Measurements from ENCODE around the gene MND1.
A peak's percentile ranks its signal among the peaks of the same experiment; 100 is the strongest.
"Not testable (repeated sequence)": the region's sequence is repeated elsewhere in the genome, so short reads cannot be mapped to it uniquely, and the experiment has no call there.

Gene MND1

DNA sequence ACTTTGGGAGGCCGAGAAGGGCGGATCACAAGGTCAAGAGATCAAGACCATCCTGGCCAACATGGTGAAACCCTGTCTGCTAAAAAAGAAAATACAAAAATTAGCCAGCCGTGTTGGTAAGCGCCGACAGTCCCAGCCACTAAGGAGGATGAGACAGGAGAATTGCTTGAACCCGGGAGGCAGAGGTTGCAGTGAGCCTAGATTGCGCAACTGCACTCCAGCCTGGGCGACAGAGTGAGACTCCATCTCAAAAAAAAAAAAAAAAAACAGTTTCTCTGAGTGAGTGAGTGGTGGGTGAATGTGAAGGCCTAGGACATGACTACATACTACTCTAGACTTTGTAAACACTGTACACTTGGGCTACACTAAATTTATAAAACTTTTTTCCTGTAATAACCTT, 72.0 kb downstream of the MND1 start:
- H4K20me1 ChIP-seq, H3K27me3 ChIP-seq, H3K9me3 ChIP-seq, H3K27ac ChIP-seq, H3K4me1 ChIP-seq, H3K4me3 ChIP-seq, H3K4me2 ChIP-seq, H3K9ac ChIP-seq: not testable (repeated sequence)
- peaks cover 52% of the 10 kb centered on the region for H3K36me3 ChIP-seq
- peak; percentile 77 for TF ChIP-seq Cebpa-rat (IDR thresholded peaks at IDR 0.05)

DNA sequence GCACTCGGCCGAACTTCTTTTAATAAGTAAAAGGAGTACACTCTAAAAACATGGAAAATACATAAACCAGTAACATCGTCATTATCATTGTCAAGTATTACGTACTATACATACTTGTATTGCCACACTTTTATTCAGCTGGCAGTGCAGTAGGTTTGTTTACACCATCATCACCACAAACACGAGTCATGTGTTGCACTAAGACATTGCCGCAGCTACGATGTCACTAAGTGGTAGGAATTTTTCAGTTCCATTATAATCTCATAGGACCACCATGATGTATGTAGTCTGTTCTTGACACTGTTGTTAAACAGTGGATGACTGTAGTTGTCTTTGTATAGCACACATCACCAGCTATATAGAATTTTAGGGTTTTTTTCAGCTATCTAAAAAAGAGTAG, 73.6 kb downstream of the MND1 start:
- no peaks in the 10 kb centered on the region for H4K20me1 ChIP-seq
- no peaks in the 10 kb centered on the region for H3K27me3 ChIP-seq
- no peaks in the 10 kb centered on the region for H3K9me3 ChIP-seq
- no peak overlapping the region for H3K4me2 ChIP-seq
- TF ChIP-seq Cebpa-rat (IDR thresholded peaks at IDR 0.05): no peak
- H3K36me3 ChIP-seq: peaks cover 38% of the 10 kb centered on the region
- H3K4me1 ChIP-seq: peaks cover 8% of the 10 kb centered on the region
- H3K9ac ChIP-seq: no peak overlapping the region
- H3K4me3 ChIP-seq: no peak overlapping the region
- no peak overlapping the region for H3K27ac ChIP-seq

DNA sequence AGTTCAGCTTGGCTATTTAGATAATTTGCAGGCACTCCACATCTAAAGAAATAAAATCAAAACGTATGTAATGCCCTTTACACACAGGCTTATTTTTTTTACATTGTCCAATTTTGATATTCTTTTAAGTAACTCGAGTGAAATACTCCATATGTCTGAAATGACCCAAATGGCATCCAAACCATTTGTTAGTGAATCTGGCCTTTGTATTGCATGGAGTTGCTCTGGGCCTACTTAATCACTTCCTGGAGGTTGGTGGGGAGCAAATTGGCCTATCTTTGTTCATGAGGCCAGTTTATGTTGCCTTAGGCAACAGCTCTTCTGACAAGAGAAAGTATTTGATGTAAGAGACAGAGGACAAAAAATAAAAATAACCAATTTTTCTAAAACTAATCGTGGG, 74.1 kb downstream of the MND1 start:
- Histone ChIP-seq H3K9me3 (0 out of 2 replicates have a peak, but pooled peaks cover 3% of the 10 kb centered on the region), H3K27me3 (no peaks in the 10 kb centered on the region), H4K20me1 (no peaks in the 10 kb centered on the region), H3K4me3 (no peak overlapping the region), H3K27ac (no peak overlapping the region), H3K4me2 (no peak overlapping the region), H3K36me3 (peaks cover 33% of the 10 kb centered on the region), H3K4me1 (peaks cover 4% of the 10 kb centered on the region), H3K9ac (no peak overlapping the region)
- TF ChIP-seq Cebpa-rat (IDR thresholded peaks at IDR 0.05): no peak

DNA sequence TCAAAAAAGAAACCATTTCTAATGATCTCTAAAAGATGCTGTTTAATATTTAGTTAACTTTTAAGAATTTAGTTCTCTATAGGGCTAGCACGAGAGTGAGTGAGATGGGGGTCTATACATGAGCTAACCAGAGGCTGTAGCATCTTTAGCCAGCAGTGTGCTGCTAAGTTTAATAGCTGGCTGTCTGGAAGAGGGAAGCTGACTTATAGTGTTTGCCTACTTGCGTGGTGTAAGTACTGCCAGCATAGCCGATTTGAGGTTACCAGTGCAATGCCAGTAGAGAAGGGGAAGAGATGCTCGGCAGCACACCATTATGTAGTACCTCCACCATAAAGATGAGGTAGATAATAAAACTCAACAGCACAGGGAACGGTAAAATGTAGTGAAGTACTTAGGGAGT, 74.5 kb downstream of the MND1 start:
- H3K4me2 ChIP-seq: no peak overlapping the region
- H3K4me1 ChIP-seq: no peaks in the 10 kb centered on the region
- no peaks in the 10 kb centered on the region for H3K27me3 ChIP-seq
- H3K27ac ChIP-seq: no peak overlapping the region
- H3K9ac ChIP-seq: no peak overlapping the region
- no peak overlapping the region for H3K4me3 ChIP-seq
- 0 out of 2 replicates have a peak, but pooled peaks cover 4% of the 10 kb centered on the region for H3K9me3 ChIP-seq
- H4K20me1 ChIP-seq: no peaks in the 10 kb centered on the region
- peaks cover 29% of the 10 kb centered on the region for H3K36me3 ChIP-seq
- TF ChIP-seq Cebpa-rat (IDR thresholded peaks at IDR 0.05): no peak

DNA sequence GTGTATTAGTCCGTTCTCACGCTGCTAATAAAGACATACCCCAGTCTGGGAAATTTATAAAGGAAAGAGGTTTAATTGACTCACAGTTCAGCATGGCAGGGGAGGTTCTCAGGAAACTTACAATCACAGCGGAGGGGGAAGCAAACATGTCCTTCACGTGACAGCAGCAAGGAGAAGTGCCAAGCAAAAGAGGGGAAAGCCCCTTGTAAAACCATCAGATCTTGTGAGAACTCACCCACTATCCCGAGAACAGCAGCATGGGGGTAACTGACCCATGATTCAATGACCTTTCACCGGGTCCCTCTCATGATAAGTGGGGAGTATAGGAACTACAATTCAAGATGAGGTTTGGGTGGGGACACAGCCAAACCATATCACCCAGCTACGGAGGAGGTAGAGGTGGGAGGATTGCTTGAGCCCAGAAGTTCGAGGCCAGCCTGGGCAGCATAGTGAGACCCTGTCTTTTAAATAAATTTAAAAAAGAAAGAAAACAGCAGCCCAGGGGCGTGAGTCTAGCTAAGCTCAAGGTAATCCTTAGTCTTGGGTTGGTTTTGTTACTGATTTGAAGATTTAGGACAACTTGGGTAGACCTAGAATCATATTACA, 75.3 kb downstream of the MND1 start:
- Histone ChIP-seq H3K4me2 (no peak overlapping the region), H4K20me1 (no peaks in the 10 kb centered on the region), H3K4me1 (no peaks in the 10 kb centered on the region), H3K36me3 (peaks cover 25% of the 10 kb centered on the region), H3K4me3 (no peak overlapping the region), H3K9ac (no peak overlapping the region), H3K27me3 (no peaks in the 10 kb centered on the region), H3K9me3 (0 out of 2 replicates have a peak, but pooled peaks cover 4% of the 10 kb centered on the region), H3K27ac (no peak overlapping the region)
- TF ChIP-seq Cebpa-rat (IDR thresholded peaks at IDR 0.05): no peak

DNA sequence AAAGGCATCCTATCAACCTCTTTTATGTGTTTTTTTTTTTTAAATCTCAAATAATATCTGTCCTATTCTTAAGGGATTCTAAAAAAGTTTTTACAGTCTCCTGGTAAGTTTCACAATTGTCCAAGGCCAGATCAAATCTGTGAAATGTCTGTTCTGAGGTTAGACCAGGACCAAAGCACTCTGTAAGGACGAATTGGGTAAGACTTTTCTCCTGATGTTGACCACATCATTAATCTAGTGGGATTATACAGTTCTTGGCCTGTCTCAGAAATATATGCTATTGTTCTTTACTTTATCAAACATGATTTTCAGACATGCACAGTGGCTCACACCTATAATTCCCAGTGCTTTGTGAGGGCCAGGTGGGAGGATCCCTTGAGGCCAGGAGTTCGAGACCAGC, 75.9 kb downstream of the MND1 start:
- peaks cover 19% of the 10 kb centered on the region for H3K36me3 ChIP-seq
- H3K9me3 ChIP-seq: 0 out of 2 replicates have a peak, but pooled peaks cover 4% of the 10 kb centered on the region
- no peak overlapping the region for H3K4me3 ChIP-seq
- TF ChIP-seq Cebpa-rat (IDR thresholded peaks at IDR 0.05): no peak
- no peaks in the 10 kb centered on the region for H4K20me1 ChIP-seq
- H3K9ac ChIP-seq: no peak overlapping the region
- no peak overlapping the region for H3K27ac ChIP-seq
- H3K27me3 ChIP-seq: no peaks in the 10 kb centered on the region
- H3K4me2 ChIP-seq: no peak overlapping the region
- peaks cover 1% of the 10 kb centered on the region for H3K4me1 ChIP-seq

DNA sequence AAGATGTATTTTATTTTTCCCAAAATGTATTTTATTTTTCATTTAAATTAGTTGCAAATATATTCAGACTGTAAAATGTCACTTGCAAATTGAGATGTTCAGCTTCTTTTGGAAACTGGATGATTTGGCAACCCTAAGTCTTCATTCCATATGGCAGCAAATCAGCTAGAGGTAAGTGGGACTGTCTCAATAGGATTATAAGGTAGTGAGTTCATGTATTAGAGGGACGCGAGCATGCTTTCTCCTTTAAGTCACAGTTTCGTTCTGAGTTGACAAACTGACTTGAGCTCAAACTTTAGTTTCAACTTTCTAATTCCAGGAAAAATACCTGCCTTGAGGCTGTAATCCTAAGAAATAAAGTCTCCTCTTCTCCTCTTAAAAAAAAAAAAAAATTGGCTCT, 77.5 kb downstream of the MND1 start:
- no peak overlapping the region for H3K4me2 ChIP-seq
- H3K36me3 ChIP-seq: peaks cover 7% of the 10 kb centered on the region
- TF ChIP-seq Cebpa-rat (IDR thresholded peaks at IDR 0.05): no peak
- H3K4me1 ChIP-seq: peaks cover 17% of the 10 kb centered on the region
- H3K9me3 ChIP-seq: 0 out of 2 replicates have a peak, but pooled peaks cover 4% of the 10 kb centered on the region
- no peak overlapping the region for H3K4me3 ChIP-seq
- H4K20me1 ChIP-seq: no peaks in the 10 kb centered on the region
- no peaks in the 10 kb centered on the region for H3K27me3 ChIP-seq
- H3K27ac ChIP-seq: no peak overlapping the region
- no peak overlapping the region for H3K9ac ChIP-seq

DNA sequence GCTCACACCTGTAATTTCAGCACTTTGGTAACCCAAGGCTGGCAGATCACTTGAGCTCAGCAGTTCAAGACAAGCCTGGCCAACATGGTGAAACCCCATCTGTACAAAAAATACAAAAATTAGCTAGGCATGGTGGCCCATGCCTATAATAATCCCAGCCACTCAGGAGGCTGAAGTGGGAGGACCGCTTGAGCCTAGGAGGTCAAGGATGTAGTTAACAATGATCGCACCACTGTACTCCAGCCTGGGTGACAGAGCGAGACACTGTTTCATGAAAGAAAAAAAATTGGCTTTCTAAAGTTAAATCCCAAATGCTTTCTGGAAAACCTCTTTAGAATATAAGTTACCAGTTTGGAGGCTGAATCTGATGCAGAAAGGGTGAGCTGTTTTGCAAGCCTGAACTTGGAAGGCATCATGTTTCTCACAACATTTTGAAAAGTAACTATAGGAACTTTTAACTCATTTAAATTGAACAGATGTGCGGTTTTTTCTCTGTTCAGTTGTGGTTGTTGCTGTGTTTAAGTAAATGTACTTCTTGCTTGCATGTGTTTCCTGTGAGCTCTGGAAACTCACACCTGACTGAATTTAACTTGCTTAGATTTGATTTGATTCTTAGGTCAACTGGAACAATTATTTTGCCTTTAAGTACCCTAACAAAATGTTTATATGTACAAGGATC, 81.9 kb downstream of the MND1 start:
- Histone ChIP-seq H3K4me2 (peak overlapping the region; percentile 75), H3K27ac (peak overlapping the region; percentile 53; the same call in 1 of the 2 replicates), H3K9me3 (0 out of 2 replicates have a peak, but pooled peaks cover 4% of the 10 kb centered on the region), H3K36me3 (no peaks in the 10 kb centered on the region), H4K20me1 (no peaks in the 10 kb centered on the region), H3K4me3 (no peak overlapping the region), H3K4me1 (peaks cover 61% of the 10 kb centered on the region), H3K27me3 (no peaks in the 10 kb centered on the region), H3K9ac (no peak overlapping the region)
- TF ChIP-seq Cebpa-rat (IDR thresholded peaks at IDR 0.05): no peak

DNA sequence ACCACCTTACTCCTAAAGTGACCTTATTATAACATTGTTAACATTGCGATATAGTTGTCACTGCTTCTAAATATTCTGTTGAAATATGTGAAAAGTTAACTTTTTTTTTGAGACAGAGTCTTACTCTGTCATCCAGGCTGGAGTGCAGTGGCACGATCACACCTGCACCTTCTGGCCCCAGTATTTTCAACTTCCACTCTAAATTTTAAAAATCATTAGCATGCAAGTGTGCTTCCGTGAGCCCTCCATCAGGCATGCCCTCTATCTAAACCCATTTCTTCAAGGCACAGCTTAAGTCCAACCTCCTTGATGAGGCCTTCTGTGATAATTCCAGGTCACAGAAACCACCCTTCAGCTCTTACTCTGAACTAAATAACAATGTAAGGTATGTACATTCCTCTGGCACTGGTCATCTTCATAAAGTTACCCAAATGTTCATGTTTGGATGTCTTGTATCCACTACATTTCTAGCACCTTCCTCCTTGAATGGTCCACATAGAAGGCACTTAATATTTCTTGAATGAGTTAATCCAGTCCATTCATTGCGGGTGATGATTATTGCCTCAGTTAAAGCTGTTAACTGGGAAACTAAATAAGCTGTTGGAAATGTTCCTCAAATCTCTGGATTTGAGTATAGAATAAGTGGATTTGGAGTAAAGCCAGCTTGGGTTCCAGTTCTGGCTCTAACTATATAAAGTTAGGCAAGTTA, 83.0 kb downstream of the MND1 start:
- no peaks in the 10 kb centered on the region for H3K27me3 ChIP-seq
- H3K4me3 ChIP-seq: no peak overlapping the region
- peak overlapping the region; percentile 75 for H3K4me2 ChIP-seq
- H3K4me1 ChIP-seq: peaks cover 73% of the 10 kb centered on the region
- H3K36me3 ChIP-seq: no peaks in the 10 kb centered on the region
- no peak for TF ChIP-seq Cebpa-rat (IDR thresholded peaks at IDR 0.05)
- H3K9me3 ChIP-seq: 0 out of 2 replicates have a peak, but pooled peaks cover 4% of the 10 kb centered on the region
- no peak overlapping the region for H3K27ac ChIP-seq
- H3K9ac ChIP-seq: no peak overlapping the region
- H4K20me1 ChIP-seq: no peaks in the 10 kb centered on the region

DNA sequence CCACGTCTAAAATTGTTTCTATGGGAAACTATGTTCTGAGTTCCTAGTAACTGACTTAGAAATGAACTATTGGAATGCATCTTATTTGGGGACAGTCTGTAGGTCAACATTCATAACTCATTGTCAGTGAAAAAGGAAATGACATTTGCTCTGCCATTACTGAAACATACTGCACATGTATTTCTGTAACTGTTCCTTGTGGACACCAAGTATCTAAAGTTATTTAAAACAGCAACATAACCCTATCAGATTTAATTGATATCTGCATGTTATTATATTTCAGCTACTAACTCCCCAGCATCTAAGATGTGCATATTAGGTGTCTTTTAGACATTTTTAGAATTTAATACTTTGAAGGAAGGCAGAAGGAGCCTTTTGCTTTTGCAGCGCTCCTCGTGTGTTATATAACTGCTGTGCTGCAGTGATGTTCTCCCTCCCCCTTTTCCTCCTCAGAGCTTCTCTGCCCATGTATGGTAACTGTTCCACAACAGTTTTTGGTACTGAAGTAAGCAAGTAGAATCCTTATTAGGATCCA, 84.5 kb downstream of the MND1 start:
- H3K9me3 ChIP-seq: no peaks in the 10 kb centered on the region
- H3K27me3 ChIP-seq: no peaks in the 10 kb centered on the region
- no peaks in the 10 kb centered on the region for H3K36me3 ChIP-seq
- H3K4me2 ChIP-seq: peak overlapping the region; percentile 75
- no peak overlapping the region for H3K27ac ChIP-seq
- H3K4me1 ChIP-seq: peaks cover 88% of the 10 kb centered on the region
- H3K4me3 ChIP-seq: no peak overlapping the region
- no peak for TF ChIP-seq Cebpa-rat (IDR thresholded peaks at IDR 0.05)
- no peaks in the 10 kb centered on the region for H4K20me1 ChIP-seq
- no peak overlapping the region for H3K9ac ChIP-seq

All from BLaER1 (cell line).